A673 (cell line): ENCODE results near the gene ZBTB32. TPM values are rescaled to one million over a fixed set of nuclear protein-coding genes. Genes with fewer than 3 reads are reported as not detected.

Experiments
- BruUV-seq: library from RNA; stranded (reverse); fragments of 400-500 nt; replicated peaks from 2 replicates; lab custom pipeline; 2021; lab: Mats Ljungman, UMichigan
- CTCF ChIA-PET: fragments of 300-600 bp; sonication (Branson Sonifier 250); formaldehyde crosslinking; loops from one replicate; lab custom pipeline; 2022; ENCODE audit warnings: antibody characterized with exemption; lab: Charles Lee
- POLR2A ChIA-PET: fragments of 300-600 bp; sonication (Branson Sonifier 250); formaldehyde crosslinking; loops from one replicate; lab custom pipeline; 2022; ENCODE audit warnings: antibody characterized with exemption; ENCODE audit not compliant: low non-redundant PET; lab: Charles Lee
- DNase-seq: peaks from one replicate; pipeline ENCODE4 v3.0.0-alpha.2; 2015; ENCODE audit warnings: low spot score
- H3K27ac ChIP-seq: fragments of 200-600 bp; sonication (generic); 2 replicates; pipeline ENCODE4 v1.5.1; 2016; ENCODE audit warnings: mixed run types, low read depth, mild to moderate bottlenecking, mixed read lengths, antibody characterized with exemption, low read length; ENCODE audit not compliant: poor library complexity, severe bottlenecking
- H3K27me3 ChIP-seq: fragments of 200-600 bp; sonication (generic); replicated peaks from 2 replicates; pipeline ENCODE4 v1.6.1; 2017; ENCODE audit warnings: mixed run types, low read depth, mild to moderate bottlenecking, mixed read lengths, antibody characterized with exemption, low read length; ENCODE audit not compliant: insufficient read depth, poor library complexity
- H3K36me3 ChIP-seq: fragments of 200-600 bp; sonication (generic); 2 replicates; pipeline ENCODE4 v1.6.1; 2016; ENCODE audit warnings: mixed run types, mild to moderate bottlenecking, mixed read lengths, antibody characterized with exemption, low read length; ENCODE audit not compliant: insufficient read depth, poor library complexity, severe bottlenecking
- H3K4me1 ChIP-seq: fragments of 200-600 bp; sonication (generic); 2 replicates; pipeline ENCODE4 v1.6.1; 2017; ENCODE audit warnings: mixed run types, mild to moderate bottlenecking, mixed read lengths, antibody characterized with exemption, low read length; ENCODE audit not compliant: insufficient read depth, poor library complexity, severe bottlenecking
- H3K4me3 ChIP-seq: fragments of 200-600 bp; sonication (generic); 2 replicates; pipeline ENCODE4 v1.5.1; 2016; ENCODE audit warnings: low read depth, mixed run types, mild to moderate bottlenecking, mixed read lengths, low read length; ENCODE audit not compliant: poor library complexity, severe bottlenecking
- H3K9me3 ChIP-seq: fragments of 200-600 bp; sonication (generic); 2 replicates; pipeline ENCODE4 v1.6.1; 2016; ENCODE audit warnings: mixed run types, low read depth, mild to moderate bottlenecking, mixed read lengths, antibody characterized with exemption, low read length; ENCODE audit not compliant: poor library complexity, severe bottlenecking
- EZH2 ChIP-seq: fragments of 200-600 bp; sonication (generic); IDR thresholded peaks from 2 replicates; pipeline ENCODE4 v1.6.1; 2017; ENCODE audit warnings: borderline replicate concordance, low read depth, mild to moderate bottlenecking, mixed read lengths, antibody characterized with exemption, low read length; ENCODE audit not compliant: poor library complexity, severe bottlenecking
- intact Hi-C: fragments of 100-400 bp; cut with micrococcal nuclease; formaldehyde crosslinking; loops from one replicate; pipeline ENCODE4 v1.10.0; 2022; ENCODE audit not compliant: unreplicated experiment
- total RNA-seq: library from RNA; stranded (reverse); gene quantifications from 2 replicates; pipeline ENCODE4 v1.2.3, GENCODE V29; 2021
- TF ChIP-seq, protein P1 (sequence below): fragments of 300-800, 200-600 bp; sonication (generic); conservative IDR thresholded peaks from 2 replicates; pipeline ENCODE4 v1.5.1; 2017; ENCODE audit warnings: low read depth, mild to moderate bottlenecking, antibody characterized with exemption, low read length, moderate library complexity, mixed read lengths

Gene ZBTB32
- total RNA-seq, 1 experiment from 2014 or later = not detected

GRCh38 chr19:35710784-35711723 lies 6.7 kb downstream of the ZBTB32 start:
- H3K9me3 ChIP-seq = no peaks in the 10 kb centered on the region
- H3K36me3 ChIP-seq = no peaks in the 10 kb centered on the region
- peaks cover 14% of the 10 kb centered on the region for H3K27me3 ChIP-seq
- CTCF ChIA-PET = no interaction called here
- POLR2A ChIA-PET = no interaction called here
- no peak overlapping the region for H3K4me3 ChIP-seq
- TF ChIP-seq, protein P1, sequence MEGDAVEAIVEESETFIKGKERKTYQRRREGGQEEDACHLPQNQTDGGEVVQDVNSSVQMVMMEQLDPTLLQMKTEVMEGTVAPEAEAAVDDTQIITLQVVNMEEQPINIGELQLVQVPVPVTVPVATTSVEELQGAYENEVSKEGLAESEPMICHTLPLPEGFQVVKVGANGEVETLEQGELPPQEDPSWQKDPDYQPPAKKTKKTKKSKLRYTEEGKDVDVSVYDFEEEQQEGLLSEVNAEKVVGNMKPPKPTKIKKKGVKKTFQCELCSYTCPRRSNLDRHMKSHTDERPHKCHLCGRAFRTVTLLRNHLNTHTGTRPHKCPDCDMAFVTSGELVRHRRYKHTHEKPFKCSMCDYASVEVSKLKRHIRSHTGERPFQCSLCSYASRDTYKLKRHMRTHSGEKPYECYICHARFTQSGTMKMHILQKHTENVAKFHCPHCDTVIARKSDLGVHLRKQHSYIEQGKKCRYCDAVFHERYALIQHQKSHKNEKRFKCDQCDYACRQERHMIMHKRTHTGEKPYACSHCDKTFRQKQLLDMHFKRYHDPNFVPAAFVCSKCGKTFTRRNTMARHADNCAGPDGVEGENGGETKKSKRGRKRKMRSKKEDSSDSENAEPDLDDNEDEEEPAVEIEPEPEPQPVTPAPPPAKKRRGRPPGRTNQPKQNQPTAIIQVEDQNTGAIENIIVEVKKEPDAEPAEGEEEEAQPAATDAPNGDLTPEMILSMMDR = no peak
- TF ChIP-seq EZH2 = no peak
- intact Hi-C loops = no loop called here
- no TSS peak for BruUV-seq
- no peak overlapping the region for H3K27ac ChIP-seq
- H3K4me1 ChIP-seq = no peaks in the 10 kb centered on the region
- DNase-seq = no peak

DNA sequence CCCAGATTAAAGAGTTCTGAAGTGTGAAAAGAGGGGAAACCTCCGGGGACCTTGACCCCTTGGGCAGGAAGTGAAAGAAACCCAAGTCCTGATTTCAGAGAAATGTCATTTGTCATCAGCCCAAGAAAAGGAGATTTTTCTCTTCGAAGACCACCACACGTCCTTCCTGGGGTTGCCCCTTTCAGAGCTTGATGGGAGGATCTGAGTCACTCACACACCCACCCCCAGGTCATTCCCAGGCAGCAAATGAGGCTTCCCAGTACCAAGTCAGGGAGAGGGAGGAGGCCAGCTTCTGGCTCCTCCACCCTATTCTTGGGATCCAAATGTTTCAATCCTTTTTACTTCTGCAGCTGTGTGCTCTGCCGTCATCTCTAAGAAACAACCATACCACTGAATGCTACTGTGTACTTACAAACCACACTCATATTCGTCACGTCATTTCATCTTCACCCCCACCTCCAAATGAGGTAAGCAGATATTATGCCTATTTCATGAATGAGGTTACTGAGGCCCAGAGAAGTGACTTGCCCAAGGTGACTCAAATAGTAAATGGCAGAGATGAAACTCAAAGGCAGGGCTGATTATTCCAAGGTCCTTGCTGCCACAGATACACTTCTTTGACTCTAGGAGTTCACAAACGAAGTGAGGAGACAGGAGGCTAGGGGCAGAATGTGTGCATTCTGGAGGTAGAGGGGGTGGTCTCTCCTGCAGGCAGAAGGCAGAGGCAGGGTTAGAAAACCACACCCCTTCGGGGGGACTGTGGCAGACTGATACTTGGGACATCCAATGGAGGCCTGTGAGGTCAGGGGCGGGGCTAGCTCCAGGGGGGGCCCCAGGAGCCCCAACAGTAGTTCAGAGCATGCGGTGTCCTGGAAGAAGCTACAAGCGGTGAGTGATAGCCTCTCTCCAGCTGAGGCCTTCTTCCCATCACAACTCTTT lies 8.5 kb downstream of the ZBTB32 start:
- CTCF ChIA-PET = no interaction called here
- intact Hi-C loops = no loop called here
- H3K27me3 ChIP-seq = peaks cover 14% of the 10 kb centered on the region
- no peak overlapping the region for H3K27ac ChIP-seq
- H3K9me3 ChIP-seq = no peaks in the 10 kb centered on the region
- POLR2A ChIA-PET = no interaction called here
- peaks cover 5% of the 10 kb centered on the region for H3K4me1 ChIP-seq
- H3K36me3 ChIP-seq = no peaks in the 10 kb centered on the region
- no peak for TF ChIP-seq EZH2
- TF ChIP-seq, protein P1 = no peak
- no TSS peak for BruUV-seq
- DNase-seq = no peak
- no peak overlapping the region for H3K4me3 ChIP-seq

DNA sequence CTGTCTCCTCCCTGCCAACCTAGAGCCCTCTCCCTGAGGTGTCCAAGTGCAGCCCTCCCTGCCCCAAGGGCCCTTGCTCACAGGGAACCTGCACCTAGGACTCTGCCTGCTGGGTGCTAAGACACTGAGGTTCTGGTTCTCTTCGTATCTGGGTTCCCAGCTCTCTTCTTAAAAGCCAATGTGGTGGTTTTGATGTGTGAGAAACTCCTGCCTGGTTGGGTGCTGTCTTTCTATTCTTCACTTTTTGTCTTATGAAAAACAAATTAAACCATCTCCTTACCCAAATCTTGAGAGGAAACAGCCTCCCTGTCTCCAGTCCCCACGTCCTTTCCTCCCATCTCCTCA lies 9.1 kb downstream of the ZBTB32 start:
- Histone ChIP-seq H3K9me3 (no peaks in the 10 kb centered on the region), H3K4me3 (no peak overlapping the region), H3K27me3 (peaks cover 7% of the 10 kb centered on the region), H3K36me3 (no peaks in the 10 kb centered on the region), H3K4me1 (peaks cover 5% of the 10 kb centered on the region), H3K27ac (no peak overlapping the region)
- DNase-seq = no peak
- TF ChIP-seq, protein P1 = no peak
- no peak for TF ChIP-seq EZH2
- POLR2A ChIA-PET = no interaction called here
- BruUV-seq = no TSS peak
- intact Hi-C loops = no loop called here
- CTCF ChIA-PET = no interaction called here
